NCI-H1048 (cell line): ENCODE measurements around the gene RHBDL1.

Source experiments
- DNase-seq: peaks from one replicate; lab custom pipeline; 2025; lab: John Stamatoyannopoulos, UW

RHBDL1 gene

GRCh38 chr16:674214-674881, 1.1 kb upstream of the RHBDL1 start:
- no peak for DNase-seq

- DNase-seq, result no peak
These were observed 553 bp downstream of the RHBDL1 start for GRCh38 chr16:675884-676564.

- DNase-seq, result no peak
These were observed 1.1 kb downstream of the RHBDL1 start for GRCh38 chr16:676565-676902.

- no peak for DNase-seq
These were observed 1.4 kb downstream of the RHBDL1 start for GRCh38 chr16:676913-677312.

GRCh38 chr16:677316-678190, 2.1 kb downstream of the RHBDL1 start:
- DNase-seq, result no peak

- no peak for DNase-seq
These were observed 2.9 kb downstream of the RHBDL1 start for GRCh38 chr16:678209-678857.

GRCh38 chr16:678858-679813, 3.7 kb downstream of the RHBDL1 start:
- DNase-seq, result no peak

- DNase-seq, result no peak
These were observed 4.5 kb downstream of the RHBDL1 start, which contains the start of gene STUB1 for GRCh38 chr16:679814-680624. TSS of gene STUB1 (plus strand) at chr16:680410. CDS start at chr16:680526, 116 bp downstream.

GRCh38 chr16:680625-680945, 5.1 kb downstream of the RHBDL1 start:
- no peak for DNase-seq

- DNase-seq, result no peak
These were observed 5.7 kb downstream of the RHBDL1 start for GRCh38 chr16:680967-681745.

GRCh38 chr16:681746-682427, 6.4 kb downstream of the RHBDL1 start:
- no peak for DNase-seq

- DNase-seq, result no peak
These were observed 7.3 kb downstream of the RHBDL1 start for GRCh38 chr16:682493-683395.

- no peak for DNase-seq
These were observed 8.1 kb downstream of the RHBDL1 start for GRCh38 chr16:683396-684070.

GRCh38 chr16:684071-684794, 8.8 kb downstream of the RHBDL1 start, which contains the start of gene JMJD8:
TSS of gene JMJD8 (minus strand) at chr16:684334. CDS start at chr16:684319, 15 bp downstream.
- peak; percentile 85 for DNase-seq

GRCh38 chr16:684961-685696, 9.7 kb downstream of the RHBDL1 start:
- DNase-seq, result no peak

- DNase-seq, result no peak
These were observed 10.5 kb downstream of the RHBDL1 start for GRCh38 chr16:685967-686366.
